HG03025 (cell line): ENCODE data around the gene PRSS33.

ENCODE experiments used
- ATAC-seq: cut with Tn5 transposase; IDR thresholded peaks from one replicate; pipeline ENCODE4 v1.9.1; 2021; ENCODE audit warnings: mild to moderate bottlenecking, moderate library complexity; ENCODE audit not compliant: unreplicated experiment, low FRiP score

The PRSS33 gene

GRCh38 chr16:2779151-2779920 lies 8.0 kb downstream of the PRSS33 start:
- ATAC-seq: no peak

GRCh38 chr16:2778630-2778958 lies 8.8 kb downstream of the PRSS33 start:
- ATAC-seq: no peak

- peak; percentile 4 for ATAC-seq
These were observed 9.3 kb downstream of the PRSS33 start for GRCh38 chr16:2777903-2778629.

GRCh38 chr16:2777231-2777902 lies 10.0 kb downstream of the PRSS33 start, which contains the start of gene ELOB:
Gene ELOB (minus strand): TSS chr16:2777280. CDS start chr16:2777239, 41 bp downstream.
- ATAC-seq: peak; percentile 59

- ATAC-seq: peak; percentile 22
These were observed 10.7 kb downstream of the PRSS33 start for GRCh38 chr16:2776500-2777139.

- ATAC-seq: no peak
These were observed 11.4 kb downstream of the PRSS33 start for GRCh38 chr16:2775765-2776499.

- ATAC-seq: no peak
These were observed 12.1 kb downstream of the PRSS33 start for GRCh38 chr16:2775131-2775716.

- ATAC-seq: no peak
These were observed 13.0 kb downstream of the PRSS33 start for GRCh38 chr16:2774161-2774891.

GRCh38 chr16:2773188-2773968 lies 14.0 kb downstream of the PRSS33 start:
- ATAC-seq: no peak

GRCh38 chr16:2771496-2772402 lies 15.6 kb downstream of the PRSS33 start:
- ATAC-seq: no peak

GRCh38 chr16:2770057-2770951 lies 17.1 kb downstream of the PRSS33 start:
- ATAC-seq: no peak

- ATAC-seq: no peak
These were observed 17.7 kb downstream of the PRSS33 start for GRCh38 chr16:2769675-2770056.

- no peak for ATAC-seq
These were observed 18.2 kb downstream of the PRSS33 start for GRCh38 chr16:2769100-2769529.

GRCh38 chr16:2768403-2769089 lies 18.8 kb downstream of the PRSS33 start:
- no peak for ATAC-seq

GRCh38 chr16:2767891-2768290 lies 19.5 kb downstream of the PRSS33 start:
- ATAC-seq: no peak
